ENCODE results near the gene PRPF19.

The PRPF19 gene

DNA sequence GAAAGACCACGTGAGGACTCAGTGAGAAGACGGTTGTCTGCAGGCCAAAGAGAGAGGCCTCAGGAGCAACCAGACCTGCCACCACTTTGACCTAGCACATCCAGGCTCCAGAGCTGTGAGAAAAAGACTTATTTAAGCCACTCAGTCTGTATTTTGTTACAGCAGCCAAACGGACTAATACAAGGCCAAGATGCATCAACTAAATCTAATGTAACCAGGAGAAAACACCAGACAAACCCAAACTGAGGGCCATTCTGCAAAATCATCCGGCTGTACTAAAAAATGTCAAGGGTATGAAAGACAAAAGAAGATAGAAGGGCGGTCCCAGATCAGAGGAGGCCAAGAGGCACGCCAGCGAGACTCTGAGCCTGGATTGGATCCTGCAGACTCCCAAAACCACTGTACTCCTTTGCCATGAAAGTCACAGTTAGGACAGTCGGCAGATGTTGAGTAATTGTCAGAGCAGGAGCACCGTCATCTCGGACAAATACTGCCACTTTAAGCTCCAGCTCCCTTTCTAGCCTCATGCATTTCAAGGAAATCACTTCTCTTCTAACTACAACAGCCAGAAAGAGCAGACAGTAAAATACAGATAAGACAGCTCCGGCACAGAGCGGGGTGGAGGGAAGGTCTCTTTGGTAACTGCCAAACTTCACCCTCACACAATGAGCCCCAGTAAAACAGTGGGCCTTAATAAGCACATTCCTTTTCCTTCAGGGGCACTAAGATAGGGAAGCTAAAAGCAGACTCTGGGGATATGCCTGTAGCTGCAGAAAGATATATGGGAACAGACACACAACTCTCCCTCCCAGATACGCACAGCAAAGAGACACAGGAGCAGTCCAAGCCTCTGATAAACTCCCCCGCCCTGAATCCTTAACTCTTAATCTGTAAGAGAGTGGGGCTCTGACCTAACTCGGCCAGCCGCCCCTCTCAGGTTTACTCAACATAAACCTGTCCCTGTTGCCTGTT, 42.5 kb downstream of the PRPF19 start:
- in situ Hi-C loops (cut with HindIII; ENCODE audit: low sequenced_read_pairs): no loop called here

DNA sequence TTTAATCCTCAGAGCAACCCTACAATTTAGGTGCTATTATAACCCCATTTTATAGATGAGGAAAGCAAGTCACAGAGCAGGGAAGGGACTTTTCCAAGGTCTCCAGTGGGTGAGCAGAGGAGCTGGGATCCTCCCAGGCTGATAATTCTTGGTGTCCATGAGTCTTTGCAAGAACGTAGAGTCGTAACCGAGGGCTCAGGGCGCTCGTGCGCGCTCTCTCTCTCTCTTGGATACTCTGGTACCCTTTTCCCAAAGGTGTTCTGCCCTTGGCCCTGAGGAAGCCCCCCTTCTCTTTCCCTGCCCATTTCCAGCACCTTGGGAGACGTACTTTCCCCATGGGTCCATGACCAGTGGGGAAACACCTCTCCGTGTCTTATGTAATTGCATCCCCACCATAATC, 44.2 kb downstream of the PRPF19 start:
- in situ Hi-C loops (cut with HindIII; ENCODE audit: low sequenced_read_pairs): no loop called here

DNA sequence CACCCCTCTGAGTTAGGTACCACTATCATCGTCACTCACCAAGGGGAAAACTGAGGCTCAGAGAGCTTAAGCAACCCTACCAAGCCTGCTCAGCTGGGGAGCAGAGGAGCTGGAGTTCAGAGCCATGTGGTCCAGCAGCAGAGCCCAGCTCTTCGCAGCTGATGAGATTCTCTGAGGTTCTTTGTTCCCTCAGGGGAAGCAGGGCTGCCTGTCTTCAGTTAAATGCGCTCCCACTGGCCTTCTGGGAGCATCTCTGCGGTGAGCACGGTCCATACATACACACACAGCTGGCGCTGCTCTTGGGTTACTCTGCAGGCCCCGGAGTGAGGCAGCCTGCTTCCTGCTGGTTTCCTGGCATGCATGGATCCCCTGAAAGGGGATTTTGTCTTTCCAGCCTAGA, 45.4 kb downstream of the PRPF19 start:
- in situ Hi-C loops (cut with HindIII; ENCODE audit: low sequenced_read_pairs): no loop called here

DNA sequence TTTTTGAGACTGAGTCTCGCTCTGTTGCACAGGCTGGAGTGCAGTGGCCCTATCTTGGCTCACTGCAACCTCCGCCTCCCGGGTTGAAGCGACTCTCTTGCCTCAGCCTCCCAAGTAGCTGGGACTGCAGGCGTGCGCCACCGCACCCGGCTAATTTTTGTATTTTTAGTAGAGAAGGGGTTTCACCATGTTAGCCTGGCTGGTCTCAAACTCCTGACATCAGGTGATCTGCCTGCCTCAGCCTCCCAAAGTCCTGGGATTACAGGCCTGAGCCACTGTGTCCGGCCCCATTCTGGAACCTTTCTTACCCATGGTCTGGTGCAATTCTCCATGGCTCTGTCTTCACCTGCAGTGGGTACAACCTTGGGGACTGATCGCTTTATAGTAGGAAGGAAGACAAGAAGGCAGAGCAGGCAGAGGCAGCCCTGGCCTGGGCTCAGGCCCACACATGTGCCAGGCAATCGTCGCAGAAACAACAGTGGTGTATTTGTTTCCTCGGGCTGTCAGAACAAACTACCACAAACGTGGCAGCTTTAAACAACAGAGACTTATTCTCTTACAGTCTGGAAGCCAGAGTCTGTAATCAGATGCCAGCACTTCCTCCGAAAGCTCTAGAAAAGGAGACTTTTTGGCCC, 46.7 kb downstream of the PRPF19 start:
- in situ Hi-C loops (cut with HindIII; ENCODE audit: low sequenced_read_pairs): no loop called here

DNA sequence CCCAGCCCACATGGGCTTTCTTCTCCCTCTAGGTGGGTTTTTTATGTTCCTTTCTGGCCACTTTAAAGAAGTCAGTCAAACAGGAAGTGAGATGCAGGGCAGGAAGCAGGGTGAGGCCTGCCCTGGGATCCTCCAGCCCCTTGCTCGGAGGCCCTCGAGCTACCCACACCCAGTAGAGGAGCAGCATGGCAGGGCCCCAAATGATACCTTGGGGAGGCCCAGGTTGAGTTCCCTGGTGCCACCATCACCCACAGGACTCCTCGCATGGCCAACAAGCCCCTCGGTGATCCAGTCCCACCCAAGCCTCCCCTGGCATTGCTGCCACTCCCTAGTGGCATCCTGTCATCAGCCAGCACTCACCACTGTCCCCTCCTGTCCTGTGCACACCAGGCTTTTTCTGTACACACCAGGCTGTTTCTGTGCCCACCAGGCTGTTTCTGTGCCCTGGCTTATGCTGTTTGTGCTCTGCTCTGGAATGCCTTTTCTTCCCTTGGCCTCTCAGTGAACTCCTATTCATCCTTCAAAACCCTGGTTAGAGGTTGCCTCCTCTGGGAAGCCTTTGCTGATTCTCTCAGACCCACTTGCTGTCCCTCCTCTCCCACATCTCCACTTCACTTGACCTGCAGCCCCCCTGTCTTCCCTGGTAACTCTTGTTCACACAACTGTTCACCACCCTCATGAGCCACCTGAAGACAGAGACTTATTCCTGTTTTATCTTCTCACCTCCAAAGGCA, 47.5 kb downstream of the PRPF19 start:
- in situ Hi-C loops (cut with HindIII; ENCODE audit: low sequenced_read_pairs): no loop called here

DNA sequence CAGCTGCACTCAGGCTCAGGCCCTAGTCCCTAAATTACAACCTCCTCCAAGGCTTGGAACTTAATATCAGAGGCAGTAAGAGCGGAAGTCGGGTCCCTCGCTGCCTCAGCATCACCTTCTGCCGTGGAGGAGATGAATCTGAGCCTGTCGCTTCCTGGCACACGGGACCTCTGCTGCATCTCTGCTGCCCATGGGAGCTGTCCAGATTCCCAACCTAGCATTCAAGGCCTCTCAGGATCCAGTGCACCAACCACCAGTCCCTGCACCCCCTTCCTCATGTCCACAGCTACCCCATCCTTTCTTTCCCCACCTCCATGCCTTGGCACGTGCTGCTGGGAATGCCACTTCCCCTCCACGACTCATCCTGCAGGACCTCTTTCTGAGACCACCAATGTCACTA, 48.1 kb downstream of the PRPF19 start:
- in situ Hi-C loops (cut with HindIII; ENCODE audit: low sequenced_read_pairs): no loop called here

DNA sequence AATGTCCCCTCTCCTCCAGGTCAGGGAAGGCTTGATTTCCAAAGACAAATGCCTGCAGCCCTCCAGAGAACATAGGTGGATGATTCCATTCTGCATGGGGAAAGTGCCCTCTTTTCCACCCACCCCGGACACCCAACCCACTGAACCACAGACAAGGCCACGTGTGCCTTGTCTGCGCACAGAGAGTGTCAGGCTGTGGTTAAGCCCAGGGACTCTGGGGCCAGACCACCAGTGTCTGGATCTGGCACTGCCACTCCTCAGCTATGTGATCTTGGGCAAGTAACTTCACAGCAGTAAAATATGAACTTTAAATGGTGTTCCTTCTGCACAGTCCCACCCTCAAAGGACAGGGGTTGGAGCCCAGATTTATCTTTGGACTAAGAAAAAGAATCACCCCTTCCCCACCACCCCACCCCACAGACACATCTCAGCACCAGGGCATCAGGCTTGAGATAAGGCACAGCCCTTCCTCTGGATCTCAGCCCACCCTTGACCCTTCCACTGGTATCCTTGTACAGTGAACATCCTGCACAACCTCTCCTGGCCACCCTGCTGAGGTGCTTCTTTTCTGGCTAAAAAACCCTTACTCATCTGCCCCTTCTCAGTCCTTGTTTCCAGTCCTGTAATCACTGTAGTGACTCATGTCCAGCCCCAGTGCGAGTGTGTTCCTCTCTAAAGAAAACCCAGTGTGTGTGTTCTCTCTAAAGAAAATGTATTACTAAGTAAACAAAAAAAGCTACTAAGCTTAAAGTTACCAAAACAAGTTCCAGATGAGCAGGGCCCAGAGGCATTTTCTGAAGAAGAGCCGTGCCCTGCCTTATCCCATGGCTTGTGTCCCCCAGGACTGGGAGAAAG, 48.8 kb downstream of the PRPF19 start:
- in situ Hi-C loops (cut with HindIII; ENCODE audit: low sequenced_read_pairs): no loop called here

DNA sequence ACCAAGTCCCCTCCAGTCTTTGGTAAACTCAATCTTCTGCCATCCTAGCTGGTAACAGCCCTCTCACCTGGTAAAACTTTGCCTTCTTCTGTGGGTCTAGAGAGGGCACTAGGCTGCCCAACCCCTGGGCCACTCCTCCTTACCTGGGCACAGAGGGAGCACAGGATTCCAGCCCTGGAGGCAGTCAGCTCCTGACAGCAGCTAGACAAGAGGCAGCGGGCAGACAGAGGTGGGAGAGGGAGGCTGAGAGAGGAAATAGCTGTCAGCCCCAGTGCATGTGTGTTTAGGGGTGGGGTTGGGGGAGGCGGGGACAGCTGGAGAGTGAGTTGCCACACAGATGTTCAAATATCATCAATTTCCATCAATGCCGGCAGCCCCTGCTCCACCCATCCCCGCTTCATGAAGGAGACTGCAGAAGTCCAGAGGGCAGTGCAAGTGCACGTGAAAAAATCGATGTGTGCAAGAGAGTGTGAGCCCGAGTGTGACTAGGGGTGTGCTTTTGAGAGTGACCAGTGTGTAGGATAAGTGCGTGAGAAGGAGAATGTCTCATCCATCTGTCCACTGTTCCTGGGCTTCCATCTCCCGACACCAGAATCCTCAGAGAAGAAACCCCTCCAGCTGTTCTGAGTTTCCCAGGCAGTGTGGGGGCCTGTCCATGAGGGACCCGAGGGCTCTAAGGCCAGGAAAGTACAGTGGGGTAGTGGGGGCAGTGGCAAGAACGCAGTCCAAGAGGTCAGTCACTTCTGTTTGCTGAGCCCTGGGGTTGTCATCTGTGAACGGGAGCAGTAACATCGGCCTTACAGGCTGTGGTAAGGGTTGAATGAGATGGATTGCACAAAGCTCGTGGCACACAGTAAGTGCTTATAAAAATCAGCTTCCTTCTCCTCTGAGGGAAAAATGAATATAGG, 50.4 kb downstream of the PRPF19 start, which contains the start of gene PTGDR2:
TSS of gene PTGDR2 (minus strand) at position 225 of the 908 bp plus-strand sequence. CDS start 2,228 bp downstream, outside the sequence.
- in situ Hi-C loops (cut with HindIII; ENCODE audit: low sequenced_read_pairs): no loop called here

DNA sequence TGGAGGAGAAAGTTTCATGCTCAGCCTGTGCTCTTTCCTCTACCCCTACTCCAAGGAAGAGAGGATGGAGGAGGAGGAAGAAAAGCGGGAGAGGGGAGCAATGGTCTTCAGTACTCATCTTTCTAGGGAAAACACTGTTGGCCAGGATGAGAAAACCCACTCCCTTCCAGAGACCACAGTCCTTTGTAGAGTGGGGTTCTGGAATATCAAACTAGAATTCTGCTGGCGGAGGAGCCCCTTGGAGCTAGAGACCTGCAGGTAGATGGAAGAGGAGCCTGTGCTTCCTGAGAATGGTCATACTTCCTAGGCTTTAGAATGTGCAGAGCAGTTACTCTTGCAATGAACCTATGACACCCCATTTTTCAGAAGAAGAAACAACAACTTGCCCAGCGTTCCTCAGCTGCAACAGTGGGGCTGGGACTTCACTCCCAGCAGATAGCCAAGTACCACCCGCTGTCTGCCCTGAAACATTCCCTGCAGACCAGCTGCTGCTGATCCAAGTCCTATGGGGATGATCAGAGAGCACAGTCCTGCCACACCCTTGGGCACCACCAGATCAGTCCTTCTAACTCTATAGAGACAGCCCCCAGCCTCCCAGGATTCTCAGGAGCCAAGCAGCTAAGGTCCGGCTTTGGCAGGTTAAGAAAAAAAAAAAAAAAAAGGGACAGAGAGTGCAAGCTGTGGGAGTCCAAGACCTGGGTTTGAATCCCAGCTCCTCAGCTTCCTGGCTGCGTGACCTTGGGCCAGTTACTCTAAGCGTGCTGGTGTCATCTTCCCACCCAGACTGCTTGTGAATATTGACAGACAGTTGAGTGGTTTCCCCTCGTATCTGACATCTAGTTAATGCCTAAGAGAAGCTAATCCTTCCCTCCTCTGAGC, 51.3 kb downstream of the PRPF19 start:
- in situ Hi-C loops (cut with HindIII; ENCODE audit: low sequenced_read_pairs): no loop called here

DNA sequence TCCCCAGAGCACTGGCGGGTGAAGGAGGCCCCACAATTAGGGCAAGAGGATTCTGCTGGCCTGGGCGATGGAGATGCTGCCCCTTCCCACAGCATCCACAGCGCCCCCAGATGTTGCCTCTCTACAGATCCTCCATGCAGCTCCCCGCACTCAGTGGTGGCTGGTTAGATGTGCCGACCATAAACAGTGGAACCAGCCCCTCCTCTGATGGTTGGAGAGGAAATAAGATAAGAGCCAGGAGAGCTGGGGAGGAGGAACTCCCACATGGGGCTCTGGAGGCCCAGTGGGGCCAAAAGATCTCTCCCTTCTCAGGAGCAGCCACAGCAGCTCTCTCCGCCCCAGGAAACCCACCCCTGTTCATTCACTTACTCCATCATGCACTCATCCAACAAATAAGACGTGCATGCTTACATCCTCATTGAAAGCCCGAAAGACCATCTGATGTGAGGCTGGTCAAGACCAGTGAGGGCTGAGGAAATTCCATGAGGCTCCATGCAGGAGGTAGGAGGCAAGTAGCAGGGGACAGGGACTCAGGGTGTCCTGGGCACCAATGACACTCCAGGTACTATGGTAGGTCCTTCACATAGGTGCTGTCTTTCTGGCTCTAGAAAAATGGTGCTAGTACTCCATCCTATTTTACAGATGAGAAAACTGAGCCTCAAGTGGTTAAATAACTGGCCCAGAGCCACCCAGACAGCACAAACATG, 52.1 kb downstream of the PRPF19 start:
- in situ Hi-C loops (cut with HindIII; ENCODE audit: low sequenced_read_pairs): no loop called here

DNA sequence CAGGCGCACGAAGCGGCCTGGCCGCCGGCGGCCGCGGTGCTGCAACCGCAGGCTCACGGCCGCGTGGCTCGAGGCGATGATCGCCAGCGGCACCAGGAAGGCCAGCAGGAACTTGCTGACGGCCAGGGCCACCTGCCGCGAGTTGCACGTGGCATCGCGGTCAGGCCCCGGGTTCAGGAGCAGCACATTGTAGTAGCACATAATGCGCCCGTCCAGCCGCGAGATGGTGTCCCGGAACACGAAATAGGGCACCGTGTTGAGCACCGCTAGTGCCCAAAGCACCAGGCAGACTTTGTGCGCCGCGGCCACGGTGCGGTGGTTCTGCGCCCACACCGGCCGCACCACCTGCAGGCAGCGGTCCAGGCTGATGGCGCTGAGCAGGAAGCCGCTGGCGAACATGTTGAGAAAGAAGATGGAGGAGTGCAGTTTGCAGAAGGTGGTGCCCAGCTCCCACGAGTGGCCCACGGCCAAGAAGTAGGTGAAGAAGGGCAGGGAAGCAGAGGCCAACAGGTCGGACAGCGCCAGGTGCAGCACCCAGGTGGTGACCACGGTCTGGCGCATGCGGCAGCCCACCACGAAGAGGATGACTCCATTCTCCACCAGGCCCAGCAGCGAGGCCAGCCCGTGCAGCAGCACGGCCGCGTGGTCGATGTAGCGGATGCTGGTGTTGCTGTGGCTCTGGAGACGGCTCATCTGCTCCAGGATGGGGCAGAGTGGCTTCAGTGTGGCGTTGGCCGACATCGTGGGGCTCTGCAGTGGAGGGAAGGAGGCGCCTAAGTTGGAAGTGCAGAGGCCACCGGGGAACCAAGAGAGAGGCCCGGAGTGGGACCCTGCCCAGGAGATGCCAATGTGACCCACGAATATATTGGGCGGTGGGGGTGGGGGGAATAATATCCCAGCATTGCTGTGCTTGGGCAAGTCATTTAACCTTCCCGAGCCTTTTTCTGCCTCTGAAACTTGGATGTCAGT, 53.1 kb downstream of the PRPF19 start:
- in situ Hi-C loops (cut with HindIII; ENCODE audit: low sequenced_read_pairs): no loop called here

DNA sequence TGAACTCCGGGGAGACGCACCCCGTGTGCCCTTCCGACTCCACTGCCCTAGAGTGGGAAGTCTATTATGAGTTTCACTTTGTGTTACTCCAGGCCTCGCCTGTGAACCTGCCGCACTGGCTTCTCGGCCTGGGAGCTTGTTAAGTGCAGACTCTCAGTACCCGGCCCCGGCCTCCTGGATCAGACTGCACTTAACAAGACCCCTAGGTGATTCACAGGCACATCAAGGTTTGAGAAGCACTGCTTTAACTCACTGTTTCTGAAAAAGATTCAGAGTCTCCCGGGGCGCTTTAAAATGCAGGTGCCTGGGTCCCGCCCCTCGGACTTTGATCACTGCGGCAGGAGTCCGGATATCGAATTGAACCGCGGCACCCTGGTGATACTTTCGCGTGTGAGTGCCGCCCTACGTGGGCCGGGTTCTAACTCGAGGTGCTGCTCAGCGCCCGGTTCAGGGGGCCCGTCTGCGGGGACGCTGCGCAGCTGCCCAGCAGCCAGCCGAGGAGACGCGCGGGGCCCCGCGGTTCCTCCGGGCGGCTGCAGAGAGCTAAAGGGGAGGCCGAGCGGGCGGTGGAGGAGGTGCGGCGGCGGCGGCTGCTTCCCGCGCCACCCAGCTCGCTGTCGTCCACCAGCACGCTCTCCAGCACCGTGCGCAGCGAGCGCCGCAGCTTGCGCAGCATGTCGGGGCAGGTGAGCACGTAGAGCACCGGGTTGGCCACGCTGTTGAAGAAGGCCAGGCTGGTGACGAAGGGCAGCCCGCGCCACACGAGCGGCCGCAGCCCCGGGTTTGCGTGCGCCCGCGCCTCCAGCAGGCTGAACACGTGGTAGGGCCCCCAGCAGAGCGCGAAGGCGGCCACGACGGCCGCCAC, 54.0 kb downstream of the PRPF19 start:
- in situ Hi-C loops (cut with HindIII; ENCODE audit: low sequenced_read_pairs): no loop called here

DNA sequence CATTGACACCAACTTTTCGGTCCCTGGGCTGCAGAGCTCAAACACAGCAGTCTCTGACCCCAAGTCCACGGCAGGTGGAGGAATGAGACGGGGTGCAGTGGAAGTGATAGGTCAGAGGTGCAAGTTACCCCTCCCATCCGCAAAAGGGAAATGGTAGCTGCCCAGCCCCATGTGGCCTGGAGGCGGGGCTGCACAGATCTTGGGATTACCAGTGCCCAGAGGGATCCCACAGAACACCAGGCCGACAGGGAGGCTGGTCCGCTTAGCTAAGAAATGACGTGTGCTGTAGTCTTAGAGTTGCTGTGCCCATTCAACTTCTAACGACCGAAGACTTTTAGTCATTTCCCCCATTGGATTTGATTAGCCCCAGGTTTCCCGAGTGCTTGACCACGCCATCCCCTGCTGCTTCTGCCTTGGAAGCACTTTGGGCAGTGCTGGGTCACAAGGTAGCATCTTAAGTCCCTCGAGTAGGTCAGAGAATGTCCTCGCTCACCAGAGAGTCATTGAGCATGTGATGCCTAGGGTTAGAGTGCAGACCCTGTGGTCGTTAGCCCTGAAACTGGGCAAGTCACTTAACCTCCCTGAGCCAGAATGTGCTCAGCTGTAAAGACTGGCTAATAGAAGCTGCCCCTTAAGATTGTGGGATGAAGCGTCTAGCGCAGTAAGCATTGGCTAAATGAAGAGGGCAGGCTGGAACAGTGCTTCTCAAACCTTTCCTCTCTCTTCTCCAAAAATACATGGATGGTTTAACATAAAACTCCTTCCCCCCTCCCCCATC, 54.9 kb downstream of the PRPF19 start:
- in situ Hi-C loops (cut with HindIII; ENCODE audit: low sequenced_read_pairs): no loop called here

DNA sequence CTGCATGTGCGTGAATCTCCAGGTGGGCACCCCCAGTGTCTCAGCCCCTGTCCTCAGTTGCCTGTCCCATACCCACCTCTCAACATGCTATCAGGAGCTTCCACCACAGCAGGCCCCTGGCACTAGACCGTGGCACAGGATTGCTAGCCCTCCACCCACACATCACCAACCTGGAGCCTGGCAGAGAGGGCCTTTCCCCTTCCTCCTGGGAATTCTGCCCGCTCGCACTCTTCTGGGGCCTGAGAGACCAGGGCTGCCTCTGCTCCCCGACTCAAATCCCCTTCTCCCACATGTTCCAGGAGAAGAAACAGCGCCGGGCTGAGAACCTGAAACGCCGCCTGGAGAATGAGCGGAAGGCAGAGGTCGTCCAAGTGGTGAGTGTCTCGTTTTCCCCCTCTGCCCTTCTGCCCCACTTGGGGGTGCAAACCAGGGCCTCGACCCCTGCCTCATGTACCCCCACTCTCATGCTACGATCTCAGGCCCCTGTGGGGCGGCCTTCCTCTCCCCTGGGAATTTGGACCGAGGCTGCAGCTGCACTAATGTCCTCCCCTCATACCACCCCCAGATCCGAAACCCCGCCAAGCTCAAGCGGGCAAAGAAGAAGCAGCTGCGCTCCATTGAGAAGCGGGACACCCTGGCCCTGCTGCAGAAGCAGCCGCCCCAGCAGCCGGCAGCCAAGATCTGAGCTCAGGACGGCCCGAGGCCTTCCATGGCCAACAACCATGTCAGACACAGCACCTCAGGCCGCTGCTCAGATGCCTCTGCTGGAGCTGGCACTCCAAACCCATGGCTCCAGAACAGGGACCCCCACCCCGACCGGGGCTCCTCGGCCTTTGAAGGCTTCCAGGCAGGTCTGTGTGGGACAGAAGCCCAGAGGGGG, 56.5 kb downstream of the PRPF19 start:
- in situ Hi-C loops (cut with HindIII; ENCODE audit: low sequenced_read_pairs): no loop called here
